ENCODE results near the gene FAM184B.

Gene FAM184B

GRCh38 chr4:17616283-17616682, 165.1 kb downstream of the FAM184B start:
- in situ Hi-C loops (cut with HindIII; ENCODE audit: low sequenced_read_pairs): no loop called here
- no peak overlapping the region for H3K4me3 ChIP-seq (ENCODE audit: low read depth, low read length)
- no peak for DNase-seq (ENCODE audit: low read depth, low spot score)
- TF ChIP-seq CTCF (IDR thresholded peaks at IDR 0.05; ENCODE audit: low read depth, low read length): no peak

GRCh38 chr4:17614416-17615299, 166.8 kb downstream of the FAM184B start, which contains the start of gene MED28:
MED28 (plus strand) TSS chr4:17614641; CDS start chr4:17614655, 14 bp downstream.
- peak; percentile 95 for DNase-seq (ENCODE audit: low read depth, low spot score)
- in situ Hi-C loops (cut with HindIII; ENCODE audit: low sequenced_read_pairs): no loop called here
- H3K4me3 ChIP-seq (ENCODE audit: low read depth, low read length): peak within 1 kb of the TSS; percentile 99
- peak; percentile 2 for TF ChIP-seq CTCF (IDR thresholded peaks at IDR 0.05; ENCODE audit: low read depth, low read length)

GRCh38 chr4:17613761-17614415, 167.5 kb downstream of the FAM184B start:
- no peak for TF ChIP-seq CTCF (IDR thresholded peaks at IDR 0.05; ENCODE audit: low read depth, low read length)
- H3K4me3 ChIP-seq (ENCODE audit: low read depth, low read length): peak overlapping the region; percentile 99
- no peak for DNase-seq (ENCODE audit: low read depth, low spot score)
- in situ Hi-C loops (cut with HindIII; ENCODE audit: low sequenced_read_pairs): no loop called here

GRCh38 chr4:17605236-17605635, 176.2 kb downstream of the FAM184B start:
- DNase-seq (ENCODE audit: low read depth, low spot score): no peak
- no peak overlapping the region for H3K4me3 ChIP-seq (ENCODE audit: low read depth, low read length)
- TF ChIP-seq CTCF (IDR thresholded peaks at IDR 0.05; ENCODE audit: low read depth, low read length): no peak
- in situ Hi-C loops (cut with HindIII; ENCODE audit: low sequenced_read_pairs): no loop called here

GRCh38 chr4:17599826-17600225, 181.6 kb downstream of the FAM184B start:
- no peak for TF ChIP-seq CTCF (IDR thresholded peaks at IDR 0.05; ENCODE audit: low read depth, low read length)
- in situ Hi-C loops (cut with HindIII; ENCODE audit: low sequenced_read_pairs): no loop called here

GRCh38 chr4:17597517-17597916, 183.9 kb downstream of the FAM184B start:
- H3K4me3 ChIP-seq (ENCODE audit: low read depth, low read length): no peak overlapping the region
- in situ Hi-C loops (cut with HindIII; ENCODE audit: low sequenced_read_pairs): no loop called here
- TF ChIP-seq CTCF (IDR thresholded peaks at IDR 0.05; ENCODE audit: low read depth, low read length): peak; percentile 37
- DNase-seq (ENCODE audit: low read depth, low spot score): no peak

More at GRCh38 chr4:17599826-17600225, 181.6 kb downstream of the FAM184B start:
- no peak overlapping the region for H3K4me3 ChIP-seq (ENCODE audit: low read depth, low read length)
- no peak for DNase-seq (ENCODE audit: low read depth, low spot score)
